Thyroid gland (tissue), 4 donors: ENCODE measurements around the gene RPGRIP1L. TPM values are rescaled to one million over a fixed set of nuclear protein-coding genes. Genes with fewer than 3 reads are reported as not detected.

Experiments used
- DNase-seq, 2 donors: peaks; one replicate each; pipeline ENCODE4 v3.0.0-alpha.2; 2019
- H3K27ac ChIP-seq, 3 donors: fragments of 200-600 bp; sonication (generic); 1 replicate in 2 of 3; 2 replicates in 1 of 3; pipeline ENCODE4 v1.5.1; 2016 to 2019; ENCODE audit warnings: mild to moderate bottlenecking in 1 of 3, moderate library complexity in 1 of 3
- H3K27me3 ChIP-seq: fragments of 200-600 bp; sonication (generic); one replicate; pipeline ENCODE4 v1.5.1; 2019
- H3K36me3 ChIP-seq, 2 donors: fragments of 200-600 bp; sonication (generic); one replicate each; pipeline ENCODE4 v1.5.1; 2016 to 2019
- H3K4me1 ChIP-seq, 2 donors: fragments of 200-600 bp; sonication (generic); one replicate each; pipeline ENCODE4 v1.5.1; 2017 to 2019
- H3K4me3 ChIP-seq, 3 donors: fragments of 200-600 bp; sonication (generic); replicated peaks in 1 of 3; 1 replicate in 2 of 3; 2 replicates in 1 of 3; pipeline ENCODE4 v1.5.1; 2016; ENCODE audit warnings: mild to moderate bottlenecking in 1 of 3
- H3K9me3 ChIP-seq: fragments of 200-600 bp; sonication (generic); one replicate; pipeline ENCODE4 v1.5.1; 2017
- CTCF ChIP-seq, 6 experiments: fragments of 200-600 bp in 3 of 6; fragments of 450-650 bp in 3 of 6; sonication (generic) in 3 of 6; IDR thresholded peaks; one replicate each; pipeline ENCODE4 v1.5.1; 2016 to 2019; ENCODE audit warnings: antibody characterized with exemption in 6 of 6, mild to moderate bottlenecking in 2 of 6, inconsistent platforms in 1 of 6, moderate library complexity in 1 of 6
- POLR2A ChIP-seq, 2 donors: fragments of 450-650 bp; IDR thresholded peaks; one replicate each; pipeline ENCODE4 v1.6.1; 2017; ENCODE audit warnings: antibody characterized with exemption in 2 of 2, mild to moderate bottlenecking in 2 of 2, moderate library complexity in 1 of 2
- WGBS, 2 donors: methylation state at CpG; one replicate each; pipeline ENCODE4 v1.1.5; 2017; 5-methylcytosine and 5-hydroxymethylcytosine counted together
- intact Hi-C: fragments of 100-400 bp; cut with DNase I; formaldehyde crosslinking; loops from one replicate; pipeline ENCODE4 v1.15.1; 2023
- total RNA-seq, 4 donors: library from RNA; depleted of rRNA; stranded (reverse); fragments of >200 nt; gene quantifications; one replicate each; pipeline ENCODE4 v1.2.3, GENCODE V29; 2016

The RPGRIP1L gene
- total RNA-seq, 4 donors from 2014 or later, result 7.3 to 14.5 (median 11.0) TPM

- intact Hi-C loops, result no loop called here
- no peak overlapping the region for H3K27ac ChIP-seq
- TF ChIP-seq POLR2A (IDR thresholded peaks at IDR 0.05) (no peak), CTCF (IDR thresholded peaks at IDR 0.05) (peak in 5 of 6 experiments; percentile 28 to 77 (median 65))
- no peaks in the 10 kb centered on the region for H3K4me1 ChIP-seq
- H3K4me3 ChIP-seq, result no peak overlapping the region
- WGBS, 2 donors, result 20 to 21% methylated on average over 18 of the region's 18 CpGs
- no peaks in the 10 kb centered on the region for H3K9me3 ChIP-seq
- no peaks in the 10 kb centered on the region for H3K36me3 ChIP-seq
- no peaks in the 10 kb centered on the region for H3K27me3 ChIP-seq
- DNase-seq, result peak; percentile 57 to 60
These were observed 153.5 kb downstream of the RPGRIP1L start for GRCh38 chr16:53549970-53550690.

Other genes starting within 250 kb of the RPGRIP1L start
- 10 to 100 TPM; 54.0 to 65.6 (median 61.8) TPM for gene AKTIP, start 200.7 kb downstream of the RPGRIP1L start, total RNA-seq
- gene FTO, start 297 bp upstream of the RPGRIP1L start, total RNA-seq, result 100 to 1,000 TPM; 125 to 182 (median 164) TPM